Ishikawa (cell line): Measurements from ENCODE around the gene YPEL5.

Experiments
- CEBPB ChIP-seq: IDR thresholded peaks from 2 replicates; pipeline ENCODE4 v1.6.1; 2012
- CREB1 ChIP-seq: IDR thresholded peaks from 2 replicates; pipeline ENCODE4 v1.6.1; 2012; ENCODE audit warnings: low read depth
- EGR1 ChIP-seq: IDR thresholded peaks from 2 replicates; pipeline ENCODE4 v1.6.1; 2012
- EP300 ChIP-seq: IDR thresholded peaks from 2 replicates; pipeline ENCODE4 v1.6.1; 2012; ENCODE audit warnings: borderline replicate concordance
- FOXM1 ChIP-seq: IDR thresholded peaks from 2 replicates; pipeline ENCODE4 v1.6.1; 2012; ENCODE audit warnings: low read depth, borderline replicate concordance
- NFIC ChIP-seq: IDR thresholded peaks from 2 replicates; pipeline ENCODE4 v1.6.1; 2012
- RAD21 ChIP-seq: IDR thresholded peaks from 2 replicates; pipeline ENCODE4 v1.6.1; 2012; ENCODE audit warnings: low read depth
- TAF1 ChIP-seq: IDR thresholded peaks from 2 replicates; pipeline ENCODE4 v1.6.1; 2012; ENCODE audit warnings: low read depth, mild to moderate bottlenecking
- TCF12 ChIP-seq: IDR thresholded peaks from 2 replicates; pipeline ENCODE4 v1.6.1; 2012; ENCODE audit warnings: low read depth
- TEAD4 ChIP-seq: IDR thresholded peaks from 2 replicates; pipeline ENCODE4 v1.6.1; 2012
- YY1 ChIP-seq: IDR thresholded peaks from 2 replicates; pipeline ENCODE4 v1.6.1; 2012; ENCODE audit warnings: low read depth
- ZBTB7A ChIP-seq: IDR thresholded peaks from 2 replicates; pipeline ENCODE4 v1.6.1; 2012; ENCODE audit warnings: low read depth
- TF ChIP-seq, protein P1 (sequence below): IDR thresholded peaks from 2 replicates; pipeline ENCODE4 v1.6.1; 2012; ENCODE audit warnings: low read depth, mild to moderate bottlenecking
- TF ChIP-seq, protein P2 (sequence below): IDR thresholded peaks from 2 replicates; pipeline ENCODE4 v1.6.1; 2012
- TF ChIP-seq, protein P3 (sequence below): IDR thresholded peaks from 2 replicates; pipeline ENCODE4 v1.6.1; 2012

YPEL5 gene

GRCh38 chr2:30179536-30179935 is 32.7 kb downstream of the YPEL5 start:
- TF ChIP-seq ZBTB7A (no peak), FOXM1 (no peak), TAF1 (no peak), TCF12 (no peak), CEBPB (no peak), NFIC (no peak), TEAD4 (no peak)
- TF ChIP-seq, protein P1, sequence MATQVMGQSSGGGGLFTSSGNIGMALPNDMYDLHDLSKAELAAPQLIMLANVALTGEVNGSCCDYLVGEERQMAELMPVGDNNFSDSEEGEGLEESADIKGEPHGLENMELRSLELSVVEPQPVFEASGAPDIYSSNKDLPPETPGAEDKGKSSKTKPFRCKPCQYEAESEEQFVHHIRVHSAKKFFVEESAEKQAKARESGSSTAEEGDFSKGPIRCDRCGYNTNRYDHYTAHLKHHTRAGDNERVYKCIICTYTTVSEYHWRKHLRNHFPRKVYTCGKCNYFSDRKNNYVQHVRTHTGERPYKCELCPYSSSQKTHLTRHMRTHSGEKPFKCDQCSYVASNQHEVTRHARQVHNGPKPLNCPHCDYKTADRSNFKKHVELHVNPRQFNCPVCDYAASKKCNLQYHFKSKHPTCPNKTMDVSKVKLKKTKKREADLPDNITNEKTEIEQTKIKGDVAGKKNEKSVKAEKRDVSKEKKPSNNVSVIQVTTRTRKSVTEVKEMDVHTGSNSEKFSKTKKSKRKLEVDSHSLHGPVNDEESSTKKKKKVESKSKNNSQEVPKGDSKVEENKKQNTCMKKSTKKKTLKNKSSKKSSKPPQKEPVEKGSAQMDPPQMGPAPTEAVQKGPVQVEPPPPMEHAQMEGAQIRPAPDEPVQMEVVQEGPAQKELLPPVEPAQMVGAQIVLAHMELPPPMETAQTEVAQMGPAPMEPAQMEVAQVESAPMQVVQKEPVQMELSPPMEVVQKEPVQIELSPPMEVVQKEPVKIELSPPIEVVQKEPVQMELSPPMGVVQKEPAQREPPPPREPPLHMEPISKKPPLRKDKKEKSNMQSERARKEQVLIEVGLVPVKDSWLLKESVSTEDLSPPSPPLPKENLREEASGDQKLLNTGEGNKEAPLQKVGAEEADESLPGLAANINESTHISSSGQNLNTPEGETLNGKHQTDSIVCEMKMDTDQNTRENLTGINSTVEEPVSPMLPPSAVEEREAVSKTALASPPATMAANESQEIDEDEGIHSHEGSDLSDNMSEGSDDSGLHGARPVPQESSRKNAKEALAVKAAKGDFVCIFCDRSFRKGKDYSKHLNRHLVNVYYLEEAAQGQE = no peak

- TF ChIP-seq EP300 (no peak), TAF1 (no peak)
- TF ChIP-seq, protein P1 = no peak
Observed at GRCh38 chr2:30180226-30180625, 33.4 kb downstream of the YPEL5 start.

GRCh38 chr2:30181176-30181575 is 34.4 kb downstream of the YPEL5 start:
- TF ChIP-seq, protein P2, sequence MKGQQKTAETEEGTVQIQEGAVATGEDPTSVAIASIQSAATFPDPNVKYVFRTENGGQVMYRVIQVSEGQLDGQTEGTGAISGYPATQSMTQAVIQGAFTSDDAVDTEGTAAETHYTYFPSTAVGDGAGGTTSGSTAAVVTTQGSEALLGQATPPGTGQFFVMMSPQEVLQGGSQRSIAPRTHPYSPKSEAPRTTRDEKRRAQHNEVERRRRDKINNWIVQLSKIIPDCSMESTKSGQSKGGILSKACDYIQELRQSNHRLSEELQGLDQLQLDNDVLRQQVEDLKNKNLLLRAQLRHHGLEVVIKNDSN = no peak
- no peak for TF ChIP-seq NFIC

GRCh38 chr2:30184035-30184434 is 37.2 kb downstream of the YPEL5 start:
- no peak for TF ChIP-seq CREB1

DNA sequence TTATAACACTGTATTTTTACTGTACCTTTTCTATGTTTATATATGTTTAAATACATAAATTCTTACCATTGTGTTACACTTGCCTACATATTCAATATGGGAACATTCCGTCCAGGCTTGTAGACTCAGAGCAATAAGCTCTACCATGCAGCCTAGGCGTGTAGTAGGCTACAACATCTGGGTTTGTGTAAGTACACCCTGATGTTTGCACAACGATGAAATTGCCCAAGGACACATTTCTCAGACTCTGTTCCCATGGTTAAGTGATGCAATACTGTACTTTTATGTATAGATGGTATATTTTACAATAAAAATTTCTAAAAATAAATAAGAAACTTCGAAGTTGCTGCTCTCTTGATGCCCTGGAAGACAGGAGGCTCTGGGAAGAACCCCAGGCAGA is 38.4 kb downstream of the YPEL5 start:
- TF ChIP-seq TAF1 (no peak), ZBTB7A (no peak), FOXM1 (no peak), RAD21 (no peak), TCF12 (no peak), EGR1 (no peak), CREB1 (no peak), YY1 (no peak), CEBPB (no peak)
- TF ChIP-seq, protein P3, sequence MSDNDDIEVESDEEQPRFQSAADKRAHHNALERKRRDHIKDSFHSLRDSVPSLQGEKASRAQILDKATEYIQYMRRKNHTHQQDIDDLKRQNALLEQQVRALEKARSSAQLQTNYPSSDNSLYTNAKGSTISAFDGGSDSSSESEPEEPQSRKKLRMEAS = no peak
- TF ChIP-seq, protein P1 = no peak

- TF ChIP-seq YY1 (no peak), TEAD4 (no peak), EP300 (no peak), ZBTB7A (no peak), RAD21 (no peak), CREB1 (no peak), NFIC (no peak), EGR1 (no peak), TCF12 (no peak), CEBPB (no peak), TAF1 (no peak), FOXM1 (no peak)
- TF ChIP-seq, protein P1 = no peak
- TF ChIP-seq, protein P3 = no peak
- TF ChIP-seq, protein P2 = no peak
Observed at GRCh38 chr2:30188292-30188691, 41.5 kb downstream of the YPEL5 start.
